Measurements from ENCODE around the gene ALPL.

- TF ChIP-seq RAD21 (IDR thresholded peaks at IDR 0.05), result no peak
- no peak for TF ChIP-seq RXRA (IDR thresholded peaks at IDR 0.05)
- TF ChIP-seq GABPA (IDR thresholded peaks at IDR 0.05 in 1 of 2, conservative IDR thresholded peaks at IDR 0.05 in 1 of 2), result no peak
- no peak for TF ChIP-seq CTCF (IDR thresholded peaks at IDR 0.05; ENCODE audit: low read depth, low read length, missing input control)
- no peak for TF ChIP-seq MAX (IDR thresholded peaks at IDR 0.05)
- no peak for TF ChIP-seq ZBTB33 (IDR thresholded peaks at IDR 0.05)
- no peak for TF ChIP-seq TAF1 (conservative IDR thresholded peaks at IDR 0.05)
- no peak for TF ChIP-seq EGR1 (IDR thresholded peaks at IDR 0.05; ENCODE audit: low read depth in 2 of 2)
Observed at GRCh38 chr1:21573475-21573874, 64.3 kb downstream of the ALPL start.

Data from liver (tissue), 3 donors.